Astrocyte (in vitro differentiated cells and primary cell): Measurements from ENCODE around the gene ADGRL1. TPM values are rescaled to one million over a fixed set of nuclear protein-coding genes. Genes with fewer than 3 reads are reported as not detected.

Experiments used
- DNase-seq: peaks from one replicate; pipeline ENCODE4 v3.0.0-alpha.2; 2010; ENCODE audit warnings: low read depth
- FAIRE-seq: peaks from 2 replicates; lab custom pipeline; 2011; peaks lifted over from hg19 to GRCh38; lab: Jason Lieb, UNC
- H2AFZ ChIP-seq: 2 replicates; pipeline ENCODE4 v1.6.0; 2012; ENCODE audit warnings: low read depth, low read length, inconsistent platforms
- H3K27ac ChIP-seq: 2 replicates; pipeline ENCODE4 v1.5.1; 2011; ENCODE audit warnings: low read depth, low read length, inconsistent platforms
- H3K27me3 ChIP-seq: 2 replicates; pipeline ENCODE4 v1.6.0; 2011; ENCODE audit warnings: low read length, inconsistent platforms; ENCODE audit not compliant: insufficient read depth
- H3K36me3 ChIP-seq: 2 replicates; pipeline ENCODE4 v1.5.1; 2011; ENCODE audit warnings: low read length, inconsistent platforms; ENCODE audit not compliant: insufficient read depth
- H3K4me1 ChIP-seq: 2 replicates; pipeline ENCODE4 v1.5.1; 2011; ENCODE audit warnings: low read length, inconsistent platforms; ENCODE audit not compliant: insufficient read depth
- H3K4me2 ChIP-seq: 2 replicates; pipeline ENCODE4 v1.6.0; 2012; ENCODE audit warnings: low read length, inconsistent platforms
- H3K4me3 ChIP-seq: 2 replicates; pipeline ENCODE4 v1.5.1; 2011; ENCODE audit warnings: low read depth, mild to moderate bottlenecking, low read length, inconsistent platforms; ENCODE audit not compliant: insufficient read depth
- H3K79me2 ChIP-seq: 2 replicates; pipeline ENCODE4 v1.6.0; 2012; ENCODE audit warnings: mild to moderate bottlenecking, low read length, inconsistent platforms; ENCODE audit not compliant: insufficient read depth
- H3K9ac ChIP-seq: 2 replicates; pipeline ENCODE4 v1.6.0; 2012; ENCODE audit warnings: mild to moderate bottlenecking, low read length, inconsistent platforms
- H3K9me3 ChIP-seq: 2 replicates; pipeline ENCODE4 v1.5.1; 2012; ENCODE audit warnings: low read depth, mild to moderate bottlenecking, low read length, inconsistent platforms; ENCODE audit not compliant: insufficient read depth
- H4K20me1 ChIP-seq: 2 replicates; pipeline ENCODE4 v1.6.0; 2012; ENCODE audit warnings: low read length, inconsistent platforms; ENCODE audit not compliant: insufficient read depth
- H3K27ac Mint-ChIP-seq: one replicate; pipeline ENCODE4 v1.8.0; 2021; ENCODE audit warnings: mild to moderate bottlenecking, mixed read lengths; ENCODE audit not compliant: unreplicated experiment
- H3K27me3 Mint-ChIP-seq: one replicate; pipeline ENCODE4 v1.8.0; 2021; ENCODE audit warnings: low read depth, mixed read lengths; ENCODE audit not compliant: unreplicated experiment
- H3K36me3 Mint-ChIP-seq: one replicate; pipeline ENCODE4 v1.8.0; 2021; ENCODE audit warnings: low read depth, mixed read lengths; ENCODE audit not compliant: unreplicated experiment
- H3K4me1 Mint-ChIP-seq: one replicate; pipeline ENCODE4 v1.8.0; 2021; ENCODE audit warnings: low read depth, mixed read lengths; ENCODE audit not compliant: unreplicated experiment
- H3K4me3 Mint-ChIP-seq: one replicate; pipeline ENCODE4 v1.8.0; 2021; ENCODE audit warnings: mild to moderate bottlenecking, moderate library complexity, mixed read lengths; ENCODE audit not compliant: unreplicated experiment
- H3K9me3 Mint-ChIP-seq: one replicate; pipeline ENCODE4 v1.8.0; 2021; ENCODE audit warnings: mild to moderate bottlenecking, mixed read lengths; ENCODE audit not compliant: unreplicated experiment
- CTCF ChIP-seq: IDR thresholded peaks from 2 replicates; pipeline ENCODE4 v1.5.1; 2011; ENCODE audit warnings: low read depth, mild to moderate bottlenecking, inconsistent platforms, low read length, moderate library complexity; ENCODE audit not compliant: insufficient read depth
- EZH2 ChIP-seq: IDR thresholded peaks from 2 replicates; pipeline ENCODE4 v1.6.1; 2012; ENCODE audit warnings: mild to moderate bottlenecking, low read length, inconsistent platforms; ENCODE audit not compliant: insufficient read depth
- total RNA-seq: library from RNA; stranded (reverse); gene quantifications from 2 replicates; pipeline ENCODE4 v1.2.1, GENCODE V29; 2021

ADGRL1 gene
- total RNA-seq, 1 donor from 2014 or later, result 40.9 TPM

GRCh38 chr19:14113762-14114414 lies 92.1 kb downstream of the ADGRL1 start:
- peaks cover 52% of the 10 kb centered on the region for H4K20me1 ChIP-seq
- Mint-ChIP-seq H3K9me3 (no peaks in the 10 kb centered on the region), H3K4me3 (no peak overlapping the region), H3K4me1 (peaks cover 17% of the 10 kb centered on the region), H3K27me3 (no peaks in the 10 kb centered on the region), H3K36me3 (peaks cover 2% of the 10 kb centered on the region), H3K27ac (no peak overlapping the region)
- no peaks in the 10 kb centered on the region for H3K36me3 ChIP-seq
- no peaks in the 10 kb centered on the region for H3K27me3 ChIP-seq
- H3K4me3 ChIP-seq, result no peak overlapping the region
- H3K4me2 ChIP-seq, result no peak overlapping the region
- FAIRE-seq (no peak), DNase-seq (no peak)
- H3K4me1 ChIP-seq, result peaks cover 30% of the 10 kb centered on the region
- no peaks in the 10 kb centered on the region for H3K9me3 ChIP-seq
- TF ChIP-seq CTCF (peak; percentile 12), EZH2 (no peak)
- H3K27ac ChIP-seq, result no peak overlapping the region
- H3K79me2 ChIP-seq, result peaks cover 61% of the 10 kb centered on the region
- peak overlapping the region; percentile 17 for H3K9ac ChIP-seq
- no peak overlapping the region for H2AFZ ChIP-seq

- Mint-ChIP-seq H3K4me3 (no peak overlapping the region), H3K27ac (no peak overlapping the region), H3K36me3 (peaks cover 5% of the 10 kb centered on the region), H3K4me1 (peaks cover 14% of the 10 kb centered on the region), H3K9me3 (no peaks in the 10 kb centered on the region), H3K27me3 (no peaks in the 10 kb centered on the region)
- TF ChIP-seq EZH2 (no peak), CTCF (no peak)
- DNase-seq, result no peak
- peak overlapping the region; percentile 2 for H3K27ac ChIP-seq
- H2AFZ ChIP-seq, result no peak overlapping the region
- no peak for FAIRE-seq
- peaks cover 54% of the 10 kb centered on the region for H4K20me1 ChIP-seq
- H3K9me3 ChIP-seq, result no peaks in the 10 kb centered on the region
- H3K36me3 ChIP-seq, result no peaks in the 10 kb centered on the region
- no peaks in the 10 kb centered on the region for H3K27me3 ChIP-seq
- H3K9ac ChIP-seq, result peak overlapping the region; percentile 17
- H3K4me1 ChIP-seq, result peaks cover 26% of the 10 kb centered on the region
- peaks cover 63% of the 10 kb centered on the region for H3K79me2 ChIP-seq
- no peak overlapping the region for H3K4me3 ChIP-seq
- peak overlapping the region; percentile 71 for H3K4me2 ChIP-seq
Observed at GRCh38 chr19:14112809-14113385, 93.1 kb downstream of the ADGRL1 start.
